HUES6 (cell line): ENCODE results near the gene LPAR6.
A peak's percentile ranks its signal among the peaks of the same experiment; 100 is the strongest.

Experiments used
- H3K27ac ChIP-seq: 2 replicates; pipeline ENCODE4 v1.7.0; 2013; ENCODE audit warnings: low read depth, mild to moderate bottlenecking, low read length, inconsistent platforms
- H3K27me3 ChIP-seq: 2 replicates; pipeline ENCODE4 v1.6.1; 2013; ENCODE audit warnings: low read length; ENCODE audit not compliant: control insufficient read depth, insufficient read depth
- H3K36me3 ChIP-seq: 2 replicates; pipeline ENCODE4 v1.6.1; 2013; ENCODE audit warnings: low read length; ENCODE audit not compliant: control insufficient read depth, insufficient read depth
- H3K4me1 ChIP-seq: 2 replicates; pipeline ENCODE4 v1.6.1; 2013; ENCODE audit warnings: low read length; ENCODE audit not compliant: control insufficient read depth, insufficient read depth
- H3K4me3 ChIP-seq: 2 replicates; pipeline ENCODE4 v1.5.1; 2013; ENCODE audit warnings: low read depth, low read length
- H3K9ac ChIP-seq: one replicate; pipeline ENCODE4 v1.6.1; 2013; ENCODE audit warnings: mild to moderate bottlenecking, low read length
- H3K9me3 ChIP-seq: 2 replicates; pipeline ENCODE4 v1.6.1; 2013; ENCODE audit warnings: low read depth, low read length; ENCODE audit not compliant: control insufficient read depth, insufficient read depth

LPAR6 gene

DNA sequence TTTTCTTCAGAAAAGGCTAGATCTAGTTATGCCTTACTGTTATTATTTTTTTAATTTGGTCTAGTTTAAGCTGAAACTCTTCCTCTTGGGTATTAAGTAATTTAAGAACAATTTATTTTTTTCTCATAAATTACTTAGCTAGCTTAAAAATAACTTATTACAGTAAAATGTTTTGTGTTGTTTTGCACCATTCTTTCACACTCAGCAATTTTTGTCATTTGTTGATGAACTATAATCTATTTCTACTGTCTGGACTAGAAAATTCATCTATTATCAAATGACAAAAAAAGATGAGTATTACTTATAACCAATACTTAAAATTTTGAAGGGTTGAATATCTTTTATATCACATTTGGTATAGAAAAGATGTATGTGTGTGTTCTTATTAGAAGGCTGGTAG lies 1.6 kb upstream of the LPAR6 start:
- no peak overlapping the region for H3K4me3 ChIP-seq

DNA sequence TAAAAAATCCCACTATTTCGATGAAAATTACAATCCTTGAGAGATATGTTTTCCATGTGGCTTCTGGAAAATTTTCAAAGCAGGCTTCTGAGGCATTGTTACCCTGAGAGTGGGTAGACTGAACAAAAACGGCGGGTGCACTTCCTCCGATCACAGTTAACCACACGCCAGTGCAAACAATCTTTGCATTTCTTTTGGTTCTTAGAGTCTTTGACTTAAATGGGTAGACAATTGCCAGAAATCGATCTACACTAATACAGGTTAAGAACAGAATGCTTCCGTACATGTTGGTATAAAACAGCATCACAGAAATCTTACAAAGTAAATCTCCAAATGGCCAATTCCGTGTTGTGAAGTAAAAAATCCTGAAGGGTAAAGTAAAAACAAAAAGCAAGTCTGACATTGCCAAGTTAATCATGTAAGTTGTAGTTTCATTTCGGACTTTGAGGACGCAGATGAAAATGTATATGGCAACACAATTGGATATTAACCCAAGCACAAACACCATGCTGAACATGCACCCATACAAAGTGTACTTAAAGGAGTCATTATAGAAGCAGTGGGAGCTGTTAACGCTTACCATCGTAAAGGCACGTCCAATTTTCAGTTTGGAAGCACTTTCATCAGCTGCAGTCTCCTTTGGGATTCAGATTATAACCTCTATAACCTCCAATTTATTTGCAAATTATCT lies 927 bp downstream of the LPAR6 start:
- peaks cover 12% of the 10 kb centered on the region; the same call in 1 of the 2 replicates for H3K4me1 ChIP-seq
- H3K36me3 ChIP-seq: no peaks in the 10 kb centered on the region
- no peaks in the 10 kb centered on the region for H3K27me3 ChIP-seq
- H3K9ac ChIP-seq: peak overlapping the region; percentile 62
- peak overlapping the region; percentile 72; the same call in 1 of the 2 replicates for H3K27ac ChIP-seq
- H3K9me3 ChIP-seq: no peaks in the 10 kb centered on the region
- peak overlapping the region; percentile 71 for H3K4me3 ChIP-seq

More for the DNA sequence above, 1.6 kb upstream of the LPAR6 start:
- H3K4me1 ChIP-seq: peaks cover 12% of the 10 kb centered on the region; the same call in 1 of the 2 replicates
- H3K9ac ChIP-seq: no peak overlapping the region
- H3K27ac ChIP-seq: no peak overlapping the region
- peaks cover 2% of the 10 kb centered on the region; the same call in 1 of the 2 replicates for H3K9me3 ChIP-seq
- no peaks in the 10 kb centered on the region for H3K36me3 ChIP-seq
- H3K27me3 ChIP-seq: no peaks in the 10 kb centered on the region

DNA sequence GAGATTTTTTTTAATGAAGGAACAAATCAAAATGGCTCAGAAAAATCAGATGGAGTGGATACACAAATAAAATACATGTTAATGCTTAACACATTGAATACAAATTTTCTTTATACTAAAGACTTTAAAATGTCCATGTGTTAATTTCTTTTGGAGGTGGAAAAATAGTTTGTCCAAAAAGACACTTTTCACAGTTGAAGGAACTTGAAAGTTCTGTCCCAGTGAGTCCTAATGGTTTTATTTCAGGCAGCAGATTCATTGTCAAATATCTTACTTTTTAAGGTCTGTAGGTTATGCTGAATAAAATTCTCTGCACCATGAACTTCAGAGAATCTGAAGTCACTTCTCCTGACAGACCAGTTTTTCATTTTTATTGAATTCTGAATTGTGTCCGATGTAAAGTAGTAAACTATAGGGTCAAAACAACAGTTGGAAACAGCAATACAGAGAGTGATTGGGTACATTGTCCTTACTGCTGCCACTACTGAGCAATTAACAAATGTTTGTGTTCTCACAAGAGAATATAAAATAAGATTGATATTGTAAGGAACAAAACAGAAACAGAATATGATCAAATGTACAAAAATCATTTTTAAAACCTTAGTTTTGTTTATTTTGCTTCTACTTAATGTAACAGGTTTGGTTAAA lies 1.6 kb downstream of the LPAR6 start:
- Histone ChIP-seq H3K4me1 (peaks cover 12% of the 10 kb centered on the region; the same call in 1 of the 2 replicates), H3K27me3 (no peaks in the 10 kb centered on the region), H3K36me3 (no peaks in the 10 kb centered on the region), H3K9me3 (no peaks in the 10 kb centered on the region), H3K9ac (peak overlapping the region; percentile 62), H3K27ac (peak overlapping the region; percentile 64; the same call in 1 of the 2 replicates), H3K4me3 (peak overlapping the region; percentile 71)

DNA sequence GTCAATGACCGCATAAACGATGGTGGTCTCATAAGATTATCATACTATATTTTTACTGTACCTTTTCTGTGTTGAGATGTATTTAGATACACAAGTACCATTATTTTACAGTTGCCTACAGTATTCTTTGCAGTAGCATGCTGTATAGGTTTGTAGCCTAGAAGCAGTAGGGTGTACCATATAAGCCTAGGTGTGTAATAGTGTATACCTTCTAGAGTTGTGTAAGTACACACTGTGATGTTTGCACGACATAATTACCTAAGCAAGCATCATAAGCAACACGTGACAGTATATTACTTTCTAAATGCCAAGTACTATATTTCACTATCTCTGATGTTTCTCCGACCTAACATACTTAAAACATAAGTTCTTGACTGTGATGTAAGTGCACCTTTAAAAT lies 2.7 kb downstream of the LPAR6 start:
- H3K27me3 ChIP-seq: no peaks in the 10 kb centered on the region
- H3K4me3 ChIP-seq: peak overlapping the region; percentile 71
- H3K36me3 ChIP-seq: no peaks in the 10 kb centered on the region
- peaks cover 12% of the 10 kb centered on the region; the same call in 1 of the 2 replicates for H3K4me1 ChIP-seq
- no peak overlapping the region for H3K9ac ChIP-seq
- H3K9me3 ChIP-seq: no peaks in the 10 kb centered on the region
- H3K27ac ChIP-seq: no peak overlapping the region

DNA sequence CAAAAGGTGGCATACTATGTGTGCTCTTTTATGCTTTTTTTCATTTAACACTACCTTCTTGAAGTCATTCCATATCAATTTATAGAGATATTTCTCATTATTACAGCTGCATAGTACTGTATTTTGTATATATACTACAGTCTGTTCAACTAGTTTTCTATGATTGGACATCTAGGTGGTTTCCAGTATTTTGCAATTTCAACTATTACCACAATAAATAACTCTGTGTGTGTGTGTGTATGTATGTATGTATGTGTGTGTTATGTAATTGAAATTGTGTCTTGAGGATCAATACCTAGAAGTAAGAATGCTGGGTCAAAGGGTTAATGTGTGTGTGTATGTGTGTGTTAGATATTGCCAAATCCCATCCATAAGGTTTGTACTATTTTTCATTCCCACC lies 7.0 kb downstream of the LPAR6 start:
- no peak overlapping the region for H3K9ac ChIP-seq
- H3K4me3 ChIP-seq: no peak overlapping the region
- no peaks in the 10 kb centered on the region for H3K36me3 ChIP-seq

DNA sequence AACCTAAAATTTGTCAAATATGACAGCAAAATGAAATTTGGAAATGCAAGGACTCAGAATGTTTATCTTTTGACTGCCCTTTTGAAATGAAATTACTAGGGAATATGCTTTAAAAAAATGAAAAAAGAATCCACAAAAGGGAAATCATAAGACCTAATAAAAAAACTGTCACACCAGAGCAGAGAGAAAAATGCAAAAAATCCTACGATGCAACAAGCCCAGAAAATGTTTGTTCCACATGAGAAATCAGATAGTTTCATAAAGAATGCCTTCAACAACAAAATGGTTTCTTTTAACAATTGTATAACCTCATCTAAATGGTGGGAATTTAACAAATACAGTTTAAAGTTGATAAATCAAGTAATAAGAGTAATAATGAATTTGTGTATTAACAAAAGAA lies 8.0 kb downstream of the LPAR6 start:
- no peaks in the 10 kb centered on the region for H3K9me3 ChIP-seq
- H3K36me3 ChIP-seq: no peaks in the 10 kb centered on the region
- no peak overlapping the region for H3K9ac ChIP-seq
- H3K27ac ChIP-seq: no peak overlapping the region
- H3K4me3 ChIP-seq: no peak overlapping the region
- no peaks in the 10 kb centered on the region for H3K27me3 ChIP-seq
- peaks cover under 1% of the 10 kb centered on the region; the same call in 1 of the 2 replicates for H3K4me1 ChIP-seq

More for the DNA sequence above, 7.0 kb downstream of the LPAR6 start:
- no peak overlapping the region for H3K27ac ChIP-seq
- no peaks in the 10 kb centered on the region for H3K27me3 ChIP-seq
- no peaks in the 10 kb centered on the region for H3K9me3 ChIP-seq
- peaks cover 4% of the 10 kb centered on the region; the same call in 1 of the 2 replicates for H3K4me1 ChIP-seq

DNA sequence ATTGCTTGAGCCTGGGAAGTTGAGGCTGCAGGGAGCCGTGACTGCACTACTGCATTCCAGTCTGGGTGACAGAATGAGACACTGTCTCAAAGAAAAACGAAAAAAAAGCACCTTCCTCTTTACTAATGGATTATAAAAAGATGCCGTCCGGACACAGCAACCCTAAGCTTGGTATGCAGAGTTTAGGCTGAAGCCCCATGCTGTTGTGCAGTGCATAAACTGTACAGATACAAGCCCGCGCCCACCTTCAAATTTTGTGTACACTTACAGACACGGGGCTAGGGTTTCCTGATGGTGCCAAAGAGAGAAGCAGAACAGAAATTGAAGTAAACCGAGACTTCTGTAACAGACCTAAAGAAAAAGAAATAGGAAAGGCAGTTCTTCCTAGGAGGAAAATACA lies 9.0 kb downstream of the LPAR6 start:
- Histone ChIP-seq H3K36me3 (no peaks in the 10 kb centered on the region), H3K27me3 (no peaks in the 10 kb centered on the region), H3K9me3 (no peaks in the 10 kb centered on the region), H3K4me1 (no peaks in the 10 kb centered on the region), H3K9ac (no peak overlapping the region), H3K27ac (no peak overlapping the region), H3K4me3 (no peak overlapping the region)

DNA sequence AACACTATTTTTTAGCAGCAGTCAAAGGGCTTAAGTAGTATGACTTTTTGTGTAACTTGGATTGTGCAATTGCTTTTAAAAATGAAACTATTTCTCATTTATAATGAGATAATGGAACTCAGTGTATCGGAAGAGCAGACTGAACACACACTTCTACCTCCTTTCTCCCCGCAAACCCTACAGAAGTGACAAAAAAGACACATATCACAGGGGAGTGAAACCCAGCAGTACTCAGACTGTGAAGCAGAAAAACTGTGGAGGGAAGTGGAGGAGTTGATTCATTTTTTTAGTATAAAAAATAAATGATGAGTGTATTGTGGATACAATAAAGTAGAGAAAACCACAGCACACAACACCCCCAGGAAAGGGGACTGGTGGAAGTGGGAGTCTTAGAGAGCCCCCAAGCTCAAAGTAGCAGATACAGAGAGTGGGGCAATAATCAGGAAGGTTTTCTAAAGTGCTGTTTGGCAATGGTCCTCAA lies 9.7 kb downstream of the LPAR6 start:
- Histone ChIP-seq H3K36me3 (no peaks in the 10 kb centered on the region), H3K27me3 (no peaks in the 10 kb centered on the region), H3K9ac (no peak overlapping the region), H3K4me3 (no peak overlapping the region), H3K9me3 (no peaks in the 10 kb centered on the region), H3K4me1 (no peaks in the 10 kb centered on the region), H3K27ac (no peak overlapping the region)

DNA sequence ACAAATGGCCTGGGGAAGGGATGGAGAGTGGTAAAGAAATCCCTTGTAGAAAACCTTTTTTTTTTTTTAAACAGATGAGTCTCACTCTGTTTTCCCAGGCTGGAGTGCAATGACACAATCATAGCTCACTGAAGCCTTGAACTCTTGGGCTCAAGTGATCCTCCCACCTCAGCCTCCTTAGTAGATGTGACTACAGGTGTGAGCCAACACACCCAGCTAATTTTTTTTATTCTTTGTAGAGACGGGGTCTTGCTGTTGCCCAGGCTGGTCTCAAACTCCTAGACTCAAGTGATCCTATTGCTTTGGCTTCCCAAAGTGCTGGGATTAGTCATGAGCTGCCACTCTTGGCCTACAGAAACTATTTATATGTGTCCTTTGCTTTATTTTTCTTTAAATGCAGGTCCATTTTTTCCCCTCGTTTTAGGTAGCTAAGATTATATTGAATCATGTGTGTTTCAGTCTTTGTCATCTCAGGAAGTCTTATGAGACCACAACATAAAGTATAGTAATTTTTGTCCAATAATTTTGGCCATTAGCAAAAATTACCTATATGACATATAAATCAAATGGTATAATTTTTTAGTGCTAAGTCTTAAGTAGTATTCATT lies 10.5 kb downstream of the LPAR6 start:
- Histone ChIP-seq H3K36me3 (no peaks in the 10 kb centered on the region), H3K9ac (no peak overlapping the region), H3K4me1 (no peaks in the 10 kb centered on the region), H3K9me3 (no peaks in the 10 kb centered on the region), H3K27me3 (no peaks in the 10 kb centered on the region), H3K4me3 (no peak overlapping the region), H3K27ac (no peak overlapping the region)

DNA sequence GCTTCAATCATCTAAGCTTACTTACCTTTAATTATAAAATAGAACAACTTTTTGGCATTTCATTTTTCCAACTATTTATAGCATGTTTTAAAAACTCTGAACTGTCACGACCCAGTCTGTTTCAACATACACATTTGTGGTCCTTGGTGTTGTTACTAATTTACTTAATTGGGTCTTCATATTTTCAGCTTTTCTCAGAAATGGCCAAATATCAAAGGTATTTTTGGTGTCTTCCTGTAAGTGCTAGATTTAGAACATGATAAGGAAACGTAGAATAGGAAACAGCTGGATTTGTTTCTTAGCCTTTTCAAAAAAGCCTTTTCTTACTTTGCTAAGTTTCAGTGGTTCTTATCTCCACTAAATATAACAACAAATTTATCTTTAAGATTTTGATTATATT lies 11.4 kb downstream of the LPAR6 start:
- Histone ChIP-seq H3K27ac (no peak overlapping the region), H3K4me3 (no peak overlapping the region), H3K27me3 (no peaks in the 10 kb centered on the region), H3K9me3 (no peaks in the 10 kb centered on the region), H3K36me3 (no peaks in the 10 kb centered on the region), H3K4me1 (no peaks in the 10 kb centered on the region), H3K9ac (no peak overlapping the region)

DNA sequence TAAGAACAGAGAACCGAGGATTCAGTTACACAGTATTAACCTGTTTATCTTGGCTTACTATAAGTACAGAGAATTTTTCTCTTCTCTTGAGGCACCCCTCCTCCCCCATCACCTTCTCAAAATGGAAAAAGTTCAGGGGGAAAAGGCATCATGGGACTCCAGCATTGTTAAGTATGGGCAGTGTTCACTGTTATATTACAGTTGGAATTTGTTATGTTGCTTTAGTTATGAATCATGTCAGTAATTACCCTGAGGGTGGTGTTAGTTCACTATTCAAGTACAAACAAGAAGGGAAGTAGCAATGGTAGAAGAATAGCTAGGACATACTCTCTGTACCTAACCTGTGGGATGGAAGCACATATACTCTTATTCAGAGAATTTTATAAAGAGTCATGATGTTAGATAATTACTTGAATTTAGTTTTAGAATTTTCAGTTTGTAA lies 12.0 kb downstream of the LPAR6 start:
- H3K4me3 ChIP-seq: no peak overlapping the region

More for the DNA sequence above, 12.0 kb downstream of the LPAR6 start:
- Histone ChIP-seq H3K4me1 (no peaks in the 10 kb centered on the region), H3K9ac (no peak overlapping the region), H3K36me3 (no peaks in the 10 kb centered on the region), H3K27me3 (no peaks in the 10 kb centered on the region), H3K27ac (no peak overlapping the region), H3K9me3 (no peaks in the 10 kb centered on the region)
